Stimulated activated naive B cell treated with anti-CD40 and anti-IgM and Interleukin-4, amounts not matched to agents 10 μg/mL and 1 μg/mL and 100 μg/mL, for 72 hours (primary cell): Measurements from ENCODE around the gene VPS39.
A peak's percentile ranks its signal among the peaks of the same experiment; 100 is the strongest.

Experiments used
- ATAC-seq, 2 donors: fragments of 150-1000 bp; cut with Tn5 transposase; replicated peaks; 2 replicates each; pipeline ENCODE4 v1.10.0; 2021; ENCODE audit warnings: moderate library complexity in 1 of 2
- DNase-seq: peaks from one replicate; pipeline ENCODE4 v3.0.0; 2021
- H3K27ac Mint-ChIP-seq: one replicate; pipeline ENCODE4 v1.8.0; 2022; ENCODE audit warnings: mild to moderate bottlenecking, mixed read lengths
- H3K27me3 Mint-ChIP-seq, 2 donors: one replicate each; pipeline ENCODE4 v1.8.0; 2022; ENCODE audit warnings: mixed read lengths in 2 of 2
- H3K36me3 Mint-ChIP-seq, 2 donors: one replicate each; pipeline ENCODE4 v1.8.0; 2022; ENCODE audit warnings: mixed read lengths in 2 of 2, mild to moderate bottlenecking in 1 of 2
- H3K4me1 Mint-ChIP-seq, 2 donors: one replicate each; pipeline ENCODE4 v1.8.0; 2022; ENCODE audit warnings: mixed read lengths in 2 of 2, mild to moderate bottlenecking in 1 of 2
- H3K4me3 Mint-ChIP-seq, 2 donors: one replicate each; pipeline ENCODE4 v1.8.0; 2022; ENCODE audit warnings: mild to moderate bottlenecking in 2 of 2, mixed read lengths in 2 of 2, moderate library complexity in 1 of 2
- H3K9me3 Mint-ChIP-seq, 2 donors: one replicate each; pipeline ENCODE4 v1.8.0; 2022; ENCODE audit warnings: mixed read lengths in 2 of 2, mild to moderate bottlenecking in 1 of 2

The VPS39 gene

DNA sequence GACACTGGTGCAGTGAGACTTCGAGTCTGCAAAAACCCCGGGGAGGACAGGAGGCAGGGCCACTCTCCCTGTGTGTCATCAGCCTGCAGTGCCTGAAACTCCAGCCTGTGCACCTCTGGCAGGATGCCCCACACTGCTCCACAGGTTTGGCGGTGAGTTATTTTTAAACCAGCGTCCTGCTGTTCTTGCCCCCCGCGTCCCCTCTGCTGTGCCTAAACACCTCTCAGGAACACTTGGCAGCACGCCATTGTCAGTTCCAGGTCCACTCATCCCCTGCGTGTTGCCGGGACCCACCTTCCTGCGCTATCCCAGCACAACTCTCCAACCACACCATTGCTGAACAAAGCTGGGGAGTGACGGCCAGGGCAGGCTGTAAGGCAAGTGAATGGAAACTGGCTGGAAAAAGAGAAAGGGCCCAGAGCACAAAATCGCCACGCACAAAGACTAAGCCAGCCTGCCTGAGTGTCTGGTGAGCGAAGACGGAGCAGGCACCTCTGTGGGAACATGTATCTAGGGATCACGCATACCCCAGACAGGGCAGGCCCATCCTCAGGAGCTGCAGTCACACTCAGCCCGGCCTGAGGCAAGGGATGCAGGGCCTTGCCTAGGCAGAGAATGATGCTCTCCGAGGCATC, 48.6 kb downstream of the VPS39 start:
- ATAC-seq (no peak), DNase-seq (no peak)
- peaks cover 0 to 6% of the 10 kb centered on the region in 2 donors for H3K4me1 Mint-ChIP-seq
- peaks cover 29 to 41% of the 10 kb centered on the region in 2 donors for H3K36me3 Mint-ChIP-seq
- no peak overlapping the region for H3K4me3 Mint-ChIP-seq
- no peaks in the 10 kb centered on the region for H3K9me3 Mint-ChIP-seq
- no peaks in the 10 kb centered on the region for H3K27me3 Mint-ChIP-seq
- H3K27ac Mint-ChIP-seq: no peak overlapping the region

DNA sequence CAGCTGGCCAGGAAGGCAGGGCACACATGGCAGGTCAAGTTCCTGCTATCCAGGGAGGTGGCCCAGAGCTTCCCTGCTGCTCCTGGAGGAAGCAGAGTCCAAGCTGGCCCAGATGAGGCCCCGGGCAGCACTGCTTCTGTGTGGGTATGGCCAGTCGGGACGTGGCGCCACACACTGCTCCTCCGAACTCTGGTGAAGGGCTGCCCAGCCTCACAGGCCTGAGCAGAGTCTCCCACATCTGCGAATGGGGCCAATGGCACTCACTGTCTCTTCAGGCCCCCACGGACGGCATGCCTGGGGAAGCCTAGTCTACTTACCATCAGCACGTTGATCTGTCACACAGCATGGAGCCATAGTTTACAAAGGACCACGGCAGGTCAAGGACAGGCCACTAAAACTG, 49.2 kb downstream of the VPS39 start:
- Mint-ChIP-seq H3K27me3 (no peaks in the 10 kb centered on the region), H3K36me3 (peaks cover 29 to 38% of the 10 kb centered on the region in 2 donors), H3K9me3 (no peaks in the 10 kb centered on the region), H3K27ac (no peak overlapping the region), H3K4me3 (no peak overlapping the region), H3K4me1 (peaks cover 0 to 6% of the 10 kb centered on the region in 2 donors)
- no peak for DNase-seq
- ATAC-seq: peak in 1 of 2 donors; percentile 22

DNA sequence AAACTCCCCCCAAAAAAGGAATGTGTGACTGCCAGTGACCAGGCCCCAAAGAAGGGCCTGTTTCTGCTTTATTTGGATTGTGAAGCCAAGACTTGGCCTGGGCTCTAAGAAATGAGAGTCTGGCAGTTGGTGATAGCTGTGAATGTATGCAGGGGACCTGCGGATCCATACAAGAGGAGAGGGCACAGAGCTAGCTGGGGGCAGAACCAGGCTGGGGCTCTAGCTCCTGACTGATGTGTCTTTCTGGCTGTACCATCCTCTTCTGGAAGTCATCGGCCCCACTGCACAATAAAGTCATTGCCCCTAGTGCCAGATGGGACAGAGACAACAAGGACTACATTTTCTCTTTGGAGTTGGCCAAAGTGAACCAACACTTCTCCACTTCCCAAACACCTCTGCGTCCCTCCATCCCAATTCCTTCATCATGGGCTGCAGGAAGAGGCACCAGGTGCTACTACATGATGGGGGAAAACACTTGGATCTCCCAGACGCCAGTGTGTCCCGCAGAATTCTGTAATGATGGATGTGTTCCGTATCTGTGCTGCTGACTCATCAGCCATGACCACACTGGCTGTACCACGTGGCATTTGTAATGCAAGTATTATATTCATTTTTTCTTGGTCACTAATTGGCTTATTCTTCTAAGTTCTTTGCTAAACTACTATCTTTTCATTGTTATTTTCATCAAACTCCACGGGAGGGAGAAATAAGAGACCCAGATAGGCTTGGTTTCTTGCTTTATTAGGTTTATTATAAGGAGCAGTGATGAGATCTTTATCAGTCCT, 49.9 kb downstream of the VPS39 start:
- H3K4me3 Mint-ChIP-seq: no peak overlapping the region
- no peak overlapping the region for H3K27ac Mint-ChIP-seq
- ATAC-seq: peak in 1 of 2 donors; percentile 22

DNA sequence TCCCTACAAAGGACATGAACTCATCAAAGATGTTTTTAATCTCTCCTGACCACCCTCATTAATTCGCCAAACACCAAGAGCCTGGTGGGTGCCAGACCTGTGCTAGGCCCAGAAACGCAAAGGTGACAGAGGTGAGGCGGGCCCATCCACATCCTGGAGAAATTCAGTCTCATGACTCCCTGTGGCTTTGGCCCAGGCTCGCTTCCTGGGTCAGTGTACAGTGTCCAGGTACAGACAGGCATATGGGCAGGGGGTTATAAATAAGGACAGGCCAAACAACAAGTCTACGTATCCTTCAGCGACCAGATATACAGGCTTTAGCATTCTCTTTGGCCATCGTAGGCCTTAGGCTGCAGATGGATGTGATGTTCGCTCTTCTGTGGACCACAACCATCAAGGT, 50.7 kb downstream of the VPS39 start:
- Mint-ChIP-seq H3K4me3 (no peak overlapping the region), H3K4me1 (peaks cover 0 to 6% of the 10 kb centered on the region in 2 donors), H3K9me3 (no peaks in the 10 kb centered on the region), H3K27ac (peak overlapping the region; percentile 33), H3K36me3 (peaks cover 17 to 25% of the 10 kb centered on the region in 2 donors), H3K27me3 (no peaks in the 10 kb centered on the region)
- DNase-seq: no peak
- no peak for ATAC-seq

More for the DNA sequence above, 49.9 kb downstream of the VPS39 start:
- Mint-ChIP-seq H3K27me3 (no peaks in the 10 kb centered on the region), H3K4me1 (peaks cover 0 to 6% of the 10 kb centered on the region in 2 donors), H3K9me3 (no peaks in the 10 kb centered on the region), H3K36me3 (peaks cover 23 to 30% of the 10 kb centered on the region in 2 donors)
- DNase-seq: no peak

DNA sequence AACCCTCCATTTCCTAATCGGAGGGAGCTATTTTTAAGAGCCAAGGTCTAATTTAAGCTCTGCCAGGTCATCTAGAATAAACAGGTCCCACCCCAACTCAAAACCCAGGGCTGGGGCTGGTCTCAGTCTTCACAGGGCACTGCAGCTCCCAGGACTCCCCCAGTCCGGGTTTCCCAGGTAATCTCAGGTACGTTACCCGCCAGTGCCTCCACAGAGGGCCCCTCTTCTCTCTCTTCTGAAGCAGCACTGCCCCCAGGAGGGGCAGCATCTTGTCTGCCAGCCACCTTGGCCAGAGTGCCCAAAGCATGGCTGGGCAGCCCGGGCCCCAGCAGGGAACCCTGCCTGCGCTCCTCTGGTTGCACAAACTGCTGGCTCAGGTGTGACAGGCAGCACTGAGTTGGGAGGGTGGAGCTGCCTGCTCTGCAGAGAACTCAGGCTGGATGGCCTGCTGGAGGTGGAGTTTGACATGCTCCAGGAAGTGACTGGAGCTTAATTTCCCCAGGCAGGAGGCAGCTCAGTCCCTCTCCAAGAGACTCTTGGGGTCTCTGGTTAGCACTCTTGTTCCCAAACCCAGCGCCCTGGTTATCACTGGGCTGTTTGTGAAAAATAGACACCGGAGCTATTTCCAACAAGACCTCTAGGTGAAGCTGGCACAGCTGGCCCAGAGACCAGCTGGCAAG, 51.7 kb downstream of the VPS39 start, which contains the start of gene PLA2G4F:
Gene PLA2G4F, minus strand, starts transcription at position 394 of the 680 bp plus-strand sequence. Its CDS starts 87 bp downstream, at position 307.
- Mint-ChIP-seq H3K36me3 (peaks cover 9 to 16% of the 10 kb centered on the region in 2 donors), H3K9me3 (no peaks in the 10 kb centered on the region), H3K4me3 (no peak within 1 kb of the TSS), H3K4me1 (peaks cover 0 to 6% of the 10 kb centered on the region in 2 donors), H3K27me3 (no peaks in the 10 kb centered on the region), H3K27ac (no peak within 1 kb of the TSS)
- DNase-seq (no peak), ATAC-seq (no peak)

DNA sequence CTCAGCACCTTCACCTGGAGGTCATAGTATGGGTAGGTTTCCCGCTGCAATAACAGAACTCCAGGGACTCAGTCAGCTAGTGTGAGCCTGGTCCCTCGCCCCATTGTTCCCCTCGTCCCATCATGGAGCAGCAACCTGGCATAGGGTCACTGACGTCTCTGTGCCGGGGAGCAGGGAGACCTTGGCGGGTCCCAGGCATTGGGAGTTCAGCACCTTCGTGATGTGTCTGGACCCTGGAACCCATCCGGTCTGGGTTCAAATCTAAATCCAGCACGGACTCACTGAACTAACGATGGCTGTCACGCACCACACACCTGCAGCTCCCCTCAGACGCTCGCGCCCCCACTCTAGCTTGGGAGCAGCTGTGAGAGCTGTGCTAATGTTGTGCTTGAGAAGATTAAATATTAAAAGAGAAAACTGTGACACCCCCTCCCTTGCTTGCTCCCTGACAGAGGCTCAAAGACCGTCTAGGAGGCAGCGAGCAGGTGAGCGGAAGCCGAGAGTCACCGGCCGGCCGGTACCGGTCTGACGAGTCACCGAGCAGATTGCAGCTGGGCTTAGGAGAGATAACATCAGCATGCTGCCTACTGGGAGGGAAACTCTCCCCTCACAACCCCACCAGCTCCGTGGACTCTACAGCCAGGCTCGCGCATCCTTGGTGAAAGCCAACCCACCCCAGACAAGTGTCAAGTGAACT, 52.4 kb downstream of the VPS39 start:
- H3K4me1 Mint-ChIP-seq: peaks cover 0 to 6% of the 10 kb centered on the region in 2 donors

DNA sequence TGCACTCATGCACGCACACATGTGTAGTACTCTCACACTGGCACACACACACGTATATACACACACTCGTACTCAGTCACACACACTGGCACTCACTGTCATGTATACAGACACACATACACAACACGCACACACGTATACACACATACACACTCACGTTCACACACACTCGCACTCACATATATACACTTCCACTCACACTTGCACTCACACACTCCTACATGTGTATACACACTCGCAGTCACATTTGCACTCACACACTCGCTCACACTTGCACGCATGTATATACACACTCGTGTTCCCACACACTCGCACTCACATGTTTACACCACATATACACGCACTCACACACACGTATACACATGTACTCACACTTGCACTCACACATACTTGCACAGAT, 53.1 kb downstream of the VPS39 start:
- no peaks in the 10 kb centered on the region for H3K9me3 Mint-ChIP-seq
- no peak overlapping the region for H3K27ac Mint-ChIP-seq
- DNase-seq (no peak), ATAC-seq (no peak)
- no peak overlapping the region for H3K4me3 Mint-ChIP-seq
- H3K4me1 Mint-ChIP-seq: peaks cover 0 to 6% of the 10 kb centered on the region in 2 donors
- H3K36me3 Mint-ChIP-seq: peaks cover 7 to 14% of the 10 kb centered on the region in 2 donors
- H3K27me3 Mint-ChIP-seq: no peaks in the 10 kb centered on the region

More for the DNA sequence above, 52.4 kb downstream of the VPS39 start:
- ATAC-seq (no peak), DNase-seq (no peak)
- Mint-ChIP-seq H3K9me3 (no peaks in the 10 kb centered on the region), H3K27me3 (no peaks in the 10 kb centered on the region), H3K36me3 (peaks cover 9 to 16% of the 10 kb centered on the region in 2 donors), H3K27ac (no peak overlapping the region), H3K4me3 (no peak overlapping the region)

DNA sequence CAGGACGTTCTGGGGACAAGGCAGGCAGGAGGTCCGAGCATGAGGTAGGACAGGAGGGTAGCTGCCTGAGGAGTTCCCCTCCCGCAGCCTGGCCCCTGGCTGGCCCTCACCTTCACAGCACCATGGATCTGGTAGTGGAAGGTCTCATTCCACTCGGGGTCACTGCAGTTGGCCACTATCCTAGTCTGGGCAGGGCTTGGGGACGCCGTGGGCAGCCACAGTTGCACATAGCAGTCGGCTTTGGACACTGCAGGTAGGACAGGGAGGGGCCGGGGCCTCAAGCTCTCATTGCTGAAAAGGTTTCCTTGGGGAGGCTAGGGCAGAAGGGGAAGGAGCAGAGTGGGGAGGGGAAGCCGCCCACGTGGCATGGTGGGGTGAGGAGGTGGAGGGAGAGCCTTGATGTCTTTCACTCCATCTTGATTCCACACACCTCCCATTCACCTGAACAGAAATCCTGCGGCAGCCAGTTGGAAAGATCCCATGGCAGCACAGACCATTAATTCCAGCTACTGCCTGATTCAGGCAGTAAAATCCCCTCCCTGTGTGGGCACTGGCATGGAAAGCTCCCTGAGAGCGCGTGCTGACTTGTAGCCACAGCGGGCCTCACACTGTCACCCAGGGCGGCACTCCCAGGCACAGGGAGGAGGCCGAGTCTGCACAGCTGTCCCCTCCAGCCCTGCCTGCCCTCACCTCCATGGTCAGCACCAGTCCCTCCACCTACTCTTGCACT, 53.7 kb downstream of the VPS39 start:
- no peak overlapping the region for H3K27ac Mint-ChIP-seq
- ATAC-seq: no peak
- no peaks in the 10 kb centered on the region for H3K9me3 Mint-ChIP-seq

DNA sequence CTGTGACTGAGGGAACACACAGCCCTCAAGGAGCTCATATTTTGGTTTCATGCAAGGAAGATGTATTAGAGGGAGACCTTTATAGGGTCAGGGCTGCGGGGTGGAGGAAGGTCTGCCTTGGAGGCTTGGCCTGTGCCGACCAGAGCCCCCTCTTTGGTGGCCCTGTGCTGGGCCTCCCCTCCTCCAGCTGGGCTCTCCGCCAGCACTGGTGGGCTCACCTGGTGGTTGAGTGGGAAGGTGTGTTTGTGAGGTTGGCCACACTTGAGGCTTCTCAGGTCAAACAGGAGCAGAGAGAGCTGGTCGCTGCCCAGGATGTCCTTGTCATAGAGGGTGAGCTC, 54.3 kb downstream of the VPS39 start:
- Mint-ChIP-seq H3K27me3 (no peaks in the 10 kb centered on the region), H3K4me1 (peaks cover 0 to 6% of the 10 kb centered on the region in 2 donors), H3K36me3 (peaks cover 3 to 5% of the 10 kb centered on the region in 2 donors), H3K9me3 (no peaks in the 10 kb centered on the region), H3K4me3 (no peak overlapping the region), H3K27ac (no peak overlapping the region)
- ATAC-seq: no peak
- no peak for DNase-seq

More for the DNA sequence above, 53.7 kb downstream of the VPS39 start:
- H3K27me3 Mint-ChIP-seq: no peaks in the 10 kb centered on the region
- no peak overlapping the region for H3K4me3 Mint-ChIP-seq
- peaks cover 0 to 6% of the 10 kb centered on the region in 2 donors for H3K4me1 Mint-ChIP-seq
- DNase-seq: no peak
- peaks cover 6 to 9% of the 10 kb centered on the region in 2 donors for H3K36me3 Mint-ChIP-seq

DNA sequence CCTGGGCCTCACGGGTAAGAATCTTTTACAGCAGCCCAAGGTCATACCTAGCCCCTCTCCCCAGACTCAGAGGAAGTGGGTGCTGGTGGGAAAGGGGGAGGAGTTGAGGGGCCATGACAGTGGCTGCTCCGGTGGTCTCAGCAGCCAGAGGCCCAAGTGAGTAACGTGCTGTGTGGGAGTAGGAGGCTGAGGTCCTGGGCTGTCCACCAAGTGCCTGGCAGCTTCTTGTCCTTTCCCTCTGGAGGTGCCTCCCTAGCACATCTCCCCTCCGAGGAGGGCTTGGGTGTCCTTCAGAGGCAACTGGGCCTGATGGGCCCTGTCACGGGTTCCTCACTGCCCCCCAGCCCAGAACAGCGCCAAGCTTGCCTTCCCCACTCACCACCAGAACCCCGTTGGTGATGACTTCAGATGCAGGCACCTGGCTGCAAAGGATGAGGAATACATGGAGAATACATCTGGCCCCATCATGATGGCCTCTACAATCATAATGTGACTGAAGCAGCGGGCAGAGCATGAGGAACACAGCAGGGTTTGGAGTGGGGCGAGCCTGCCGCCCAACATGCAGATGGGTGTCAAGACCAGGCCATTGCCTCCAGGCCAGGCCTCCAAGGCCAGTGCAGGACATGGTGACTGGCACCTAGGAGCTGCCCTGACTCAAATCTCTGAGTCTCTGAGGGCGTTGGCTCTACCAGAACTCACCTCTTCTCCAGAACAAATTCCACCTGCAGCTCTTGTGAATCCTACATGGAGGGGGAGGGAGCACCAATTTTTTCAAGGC, 55.0 kb downstream of the VPS39 start:
- DNase-seq: no peak
- H3K27ac Mint-ChIP-seq: no peak overlapping the region
- no peaks in the 10 kb centered on the region for H3K9me3 Mint-ChIP-seq

DNA sequence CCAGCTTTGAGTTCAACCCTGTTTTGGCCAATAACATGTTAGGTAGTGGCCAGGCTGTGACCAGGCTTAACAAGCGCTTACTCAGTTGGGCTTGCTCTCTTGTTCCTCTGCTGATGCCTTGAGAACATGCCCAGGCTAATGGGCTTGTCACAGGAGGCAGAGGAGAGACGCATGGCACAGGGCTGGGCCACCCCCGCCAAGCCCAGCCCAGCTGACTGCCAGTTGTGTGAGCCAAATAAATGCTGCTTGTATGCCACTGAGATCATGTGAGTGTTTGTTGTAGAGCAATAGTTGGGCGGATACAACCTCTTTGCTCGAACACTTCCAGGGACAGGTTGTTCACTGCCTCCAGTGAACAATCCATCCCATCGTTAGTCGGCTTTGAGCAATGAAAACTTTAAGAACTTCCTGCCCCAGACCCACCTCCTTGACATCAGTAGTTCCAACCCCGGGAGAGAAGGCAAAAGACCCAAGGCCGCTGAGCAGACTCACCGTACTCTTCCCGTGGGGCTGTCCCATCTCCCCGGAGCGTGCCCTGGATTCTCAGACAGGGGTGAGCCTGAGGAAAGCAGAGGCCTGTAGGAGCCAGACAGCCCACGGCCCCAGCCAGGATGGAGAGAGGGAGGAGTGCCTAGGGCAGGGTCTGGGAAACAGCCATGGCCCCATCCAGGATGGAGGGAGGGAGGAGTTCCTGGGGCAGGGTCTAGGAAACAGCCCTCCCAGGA, 55.7 kb downstream of the VPS39 start:
- DNase-seq (no peak), ATAC-seq (no peak)
- Mint-ChIP-seq H3K4me1 (no peaks in the 10 kb centered on the region), H3K4me3 (no peak overlapping the region), H3K27ac (no peak overlapping the region), H3K9me3 (no peaks in the 10 kb centered on the region), H3K36me3 (no peaks in the 10 kb centered on the region), H3K27me3 (no peaks in the 10 kb centered on the region)

More for the DNA sequence above, 55.0 kb downstream of the VPS39 start:
- ATAC-seq: no peak
- H3K36me3 Mint-ChIP-seq: no peaks in the 10 kb centered on the region
- no peak overlapping the region for H3K4me3 Mint-ChIP-seq
- no peaks in the 10 kb centered on the region for H3K4me1 Mint-ChIP-seq
- H3K27me3 Mint-ChIP-seq: no peaks in the 10 kb centered on the region

DNA sequence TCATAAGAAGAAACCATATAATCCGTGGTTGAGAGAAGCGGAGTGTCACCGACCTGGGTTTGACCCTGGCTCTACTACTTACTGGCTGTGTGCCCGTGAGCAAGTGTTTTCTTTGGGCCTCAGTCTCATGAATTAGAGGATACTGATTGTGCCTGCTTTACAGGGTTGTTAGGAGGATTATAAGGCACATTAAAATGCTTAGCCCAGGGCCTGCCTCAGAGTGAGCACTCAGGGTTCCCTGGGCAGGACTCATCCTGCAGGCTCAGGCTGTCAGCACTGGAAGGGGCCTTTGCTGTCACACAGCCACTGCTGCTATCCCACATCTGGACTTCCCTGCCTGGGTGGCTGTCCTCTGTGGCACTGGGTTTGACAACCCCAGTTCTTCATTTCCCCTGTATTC, 56.4 kb downstream of the VPS39 start:
- Mint-ChIP-seq H3K36me3 (no peaks in the 10 kb centered on the region), H3K4me1 (no peaks in the 10 kb centered on the region), H3K27ac (no peak overlapping the region), H3K4me3 (no peak overlapping the region), H3K27me3 (no peaks in the 10 kb centered on the region), H3K9me3 (no peaks in the 10 kb centered on the region)
- DNase-seq: no peak
- no peak for ATAC-seq
